ENCODE results near the gene GLB1L2.
A peak's percentile ranks its signal among the peaks of the same experiment; 100 is the strongest.

Gene GLB1L2

GRCh38 chr11:134347441-134347840 lies 15.7 kb downstream of the GLB1L2 start:
- DNase-seq (ENCODE audit: low spot score), result no peak

GRCh38 chr11:134349109-134349801 lies 17.5 kb downstream of the GLB1L2 start:
- DNase-seq (ENCODE audit: low spot score), result no peak

GRCh38 chr11:134349802-134350355 lies 18.1 kb downstream of the GLB1L2 start:
- DNase-seq (ENCODE audit: low spot score), result no peak

GRCh38 chr11:134350381-134350780 lies 18.6 kb downstream of the GLB1L2 start:
- DNase-seq (ENCODE audit: low spot score), result no peak

GRCh38 chr11:134352111-134352510 lies 20.3 kb downstream of the GLB1L2 start:
- DNase-seq (ENCODE audit: low spot score), result no peak

- DNase-seq (ENCODE audit: low spot score), result no peak
Measured at GRCh38 chr11:134355136-134355535, 23.3 kb downstream of the GLB1L2 start.

GRCh38 chr11:134355656-134356055 lies 23.9 kb downstream of the GLB1L2 start:
- DNase-seq (ENCODE audit: low spot score), result no peak

GRCh38 chr11:134356656-134357544 lies 25.1 kb downstream of the GLB1L2 start:
- DNase-seq (ENCODE audit: low spot score), result no peak

- DNase-seq (ENCODE audit: low spot score), result no peak
Measured at GRCh38 chr11:134357545-134357839, 25.7 kb downstream of the GLB1L2 start.

GRCh38 chr11:134358165-134358855 lies 26.5 kb downstream of the GLB1L2 start:
- no peak for DNase-seq (ENCODE audit: low spot score)

GRCh38 chr11:134358856-134359490 lies 27.2 kb downstream of the GLB1L2 start:
- no peak for DNase-seq (ENCODE audit: low spot score)

GRCh38 chr11:134359646-134360045 lies 27.9 kb downstream of the GLB1L2 start:
- no peak for DNase-seq (ENCODE audit: low spot score)

GRCh38 chr11:134360050-134360835 lies 28.5 kb downstream of the GLB1L2 start:
- peak; percentile 60 for DNase-seq (ENCODE audit: low spot score)

- no peak for DNase-seq (ENCODE audit: low spot score)
Measured at GRCh38 chr11:134361661-134362060, 29.9 kb downstream of the GLB1L2 start.

- no peak for DNase-seq (ENCODE audit: low spot score)
Measured at GRCh38 chr11:134362192-134362901, 30.6 kb downstream of the GLB1L2 start.

- DNase-seq (ENCODE audit: low spot score), result no peak
Measured at GRCh38 chr11:134363161-134363560, 31.4 kb downstream of the GLB1L2 start.

GRCh38 chr11:134363592-134363991 lies 31.8 kb downstream of the GLB1L2 start:
- DNase-seq (ENCODE audit: low spot score), result no peak

- DNase-seq (ENCODE audit: low spot score), result no peak
Measured at GRCh38 chr11:134364261-134364660, 32.5 kb downstream of the GLB1L2 start.

- no peak for DNase-seq (ENCODE audit: low spot score)
Measured at GRCh38 chr11:134365011-134365925, 33.5 kb downstream of the GLB1L2 start.

- DNase-seq (ENCODE audit: low spot score), result no peak
Measured at GRCh38 chr11:134366254-134366653, 34.5 kb downstream of the GLB1L2 start.
